SU-DHL-6 (cell line): ENCODE measurements around the gene DENND5B.

Source experiments
- CTCF ChIP-seq: fragments of 200-600 bp; sonication (generic); IDR thresholded peaks from one replicate; pipeline ENCODE4 v1.5.1; 2017; ENCODE audit warnings: antibody characterized with exemption, mild to moderate bottlenecking, low read length, moderate library complexity; ENCODE audit not compliant: insufficient read depth, poor library complexity, severe bottlenecking
- EZH2phosphoT487 ChIP-seq: fragments of 200-600 bp; sonication (generic), shearing (Covaris generic); conservative IDR thresholded peaks from 2 replicates; pipeline ENCODE4 v1.6.1; 2018; ENCODE audit warnings: mild to moderate bottlenecking, antibody characterized with exemption, low read length, moderate library complexity, mixed read lengths

DNA sequence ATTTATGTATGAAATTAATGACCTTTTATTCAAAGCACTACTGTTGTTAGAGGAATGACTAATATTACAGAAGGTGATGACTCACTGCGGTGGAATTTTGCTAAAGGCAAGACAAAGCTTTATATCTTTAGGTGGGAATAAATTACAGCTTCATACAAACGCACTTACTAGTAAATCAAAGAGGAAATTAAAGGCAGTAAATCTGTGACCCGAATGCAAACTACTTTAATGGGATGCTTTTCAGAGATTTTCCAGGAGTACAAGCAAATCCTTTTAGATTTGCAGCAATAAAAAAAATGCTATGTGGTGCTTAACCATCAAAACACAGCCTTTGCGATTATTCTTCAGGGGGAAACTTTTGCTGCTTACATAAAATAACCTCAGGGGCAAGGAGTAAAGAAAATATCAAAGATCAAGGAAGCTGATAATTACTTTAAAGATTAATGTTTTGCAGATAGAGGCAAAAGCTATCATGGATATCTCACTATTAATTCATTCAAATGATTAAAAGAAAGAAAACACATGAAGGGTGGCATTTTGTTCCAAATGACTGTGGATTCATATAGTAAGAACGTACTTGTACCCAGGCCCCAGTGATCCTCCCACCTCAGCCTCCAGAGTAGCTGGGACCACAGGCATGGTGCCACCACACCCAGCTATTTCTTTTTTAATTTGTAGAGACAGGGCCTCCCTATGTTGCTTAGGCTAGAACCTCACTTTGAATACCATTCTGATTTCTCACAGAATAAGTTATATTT lies 98.9 kb downstream of the DENND5B start:
- TF ChIP-seq CTCF (no peak), EZH2phosphoT487 (no peak)
